ENCODE data around the gene CREB3. TPM values are rescaled to one million over a fixed set of nuclear protein-coding genes. Genes with fewer than 3 reads are reported as not detected.

The CREB3 gene
- total RNA-seq, 8 experiments from 2014 or later: 24.7 to 77.7 (median 56.2) TPM

- WGBS, 10 experiments: 60 to 100% (median 94%) methylated on average over 1 to 4 of the region's 4 CpGs
- Histone ChIP-seq H3K27ac (no peak overlapping the region), H3K4me3 (no peak overlapping the region), H3K4me1 (replicated peaks in 1 of 2) (peaks cover 3 to 5% of the 10 kb centered on the region in 2 donors)
- in situ Hi-C loops (cut with MboI; ENCODE audit: low pct_unique_long_range_greater_than_20kb in 2 of 9, low sequenced_read_pairs in 9 of 9, unreplicated experiment in 9 of 9): no loop called here
- no peak for ATAC-seq (replicated peaks in 6 of 8)
Measured at GRCh38 chr9:35759795-35760194, 27.3 kb downstream of the CREB3 start.

GRCh38 chr9:35760651-35761050 lies 28.2 kb downstream of the CREB3 start:
- Histone ChIP-seq H3K4me1 (replicated peaks in 1 of 2) (peaks cover 3 to 5% of the 10 kb centered on the region in 2 donors), H3K4me3 (no peak overlapping the region), H3K27ac (no peak overlapping the region)
- ATAC-seq (replicated peaks in 6 of 8): peak in 1 of 8 experiments; percentile 49
- 81 to 100% (median 100%) methylated on average over 1 to 2 of the region's 2 CpGs; no CpG with 5 or more reads in 3 of the 10 experiments for WGBS, 10 experiments
- in situ Hi-C loops (cut with MboI; ENCODE audit: low pct_unique_long_range_greater_than_20kb in 2 of 9, low sequenced_read_pairs in 9 of 9, unreplicated experiment in 9 of 9): no loop called here

GRCh38 chr9:35763181-35763580 lies 30.7 kb downstream of the CREB3 start:
- 56 to 100% (median 94%) methylated on average over 2 of the region's 2 CpGs; no CpG with 5 or more reads in 1 of the 10 experiments for WGBS, 10 experiments
- H3K4me3 ChIP-seq: no peak overlapping the region
- in situ Hi-C loops (cut with MboI; ENCODE audit: low pct_unique_long_range_greater_than_20kb in 2 of 9, low sequenced_read_pairs in 9 of 9, unreplicated experiment in 9 of 9): no loop called here
- no peak for ATAC-seq (replicated peaks in 6 of 8)
- H3K4me1 ChIP-seq (replicated peaks in 1 of 2): peaks cover 0 to 2% of the 10 kb centered on the region in 2 donors
- no peak overlapping the region for H3K27ac ChIP-seq

- H3K4me1 ChIP-seq (replicated peaks in 1 of 2): no peaks in the 10 kb centered on the region
- in situ Hi-C loops (cut with MboI; ENCODE audit: low pct_unique_long_range_greater_than_20kb in 2 of 9, low sequenced_read_pairs in 9 of 9, unreplicated experiment in 9 of 9): no loop called here
- H3K4me3 ChIP-seq: no peak overlapping the region
- 88 to 100% (median 100%) methylated on average over 1 of the region's 1 CpG; no CpG with 5 or more reads in 4 of the 10 experiments for WGBS, 10 experiments
- no peak for ATAC-seq (replicated peaks in 6 of 8)
- no peak overlapping the region for H3K27ac ChIP-seq
Measured at GRCh38 chr9:35763803-35764202, 31.3 kb downstream of the CREB3 start.

- Histone ChIP-seq H3K27ac (no peak overlapping the region), H3K4me3 (no peak overlapping the region), H3K4me1 (replicated peaks in 1 of 2) (no peaks in the 10 kb centered on the region)
- 73 to 100% (median 88%) methylated on average over 1 to 2 of the region's 2 CpGs; no CpG with 5 or more reads in 2 of the 10 experiments for WGBS, 10 experiments
- in situ Hi-C loops (cut with MboI; ENCODE audit: low pct_unique_long_range_greater_than_20kb in 2 of 9, low sequenced_read_pairs in 9 of 9, unreplicated experiment in 9 of 9): no loop called here
- peak in 1 of 8 experiments; percentile 56 for ATAC-seq (replicated peaks in 6 of 8)
Measured at GRCh38 chr9:35766997-35767396, 34.5 kb downstream of the CREB3 start.

GRCh38 chr9:35767458-35767857 lies 35.0 kb downstream of the CREB3 start:
- peak in 1 of 8 experiments; percentile 14 for ATAC-seq (replicated peaks in 6 of 8)
- in situ Hi-C loops (cut with MboI; ENCODE audit: low pct_unique_long_range_greater_than_20kb in 2 of 9, low sequenced_read_pairs in 9 of 9, unreplicated experiment in 9 of 9): no loop called here
- WGBS, 10 experiments: 60 to 100% (median 100%) methylated on average over 1 of the region's 1 CpG; no CpG with 5 or more reads in 3 of the 10 experiments

GRCh38 chr9:35769763-35770162 lies 37.3 kb downstream of the CREB3 start:
- Histone ChIP-seq H3K4me3 (no peak overlapping the region), H3K27ac (no peak overlapping the region), H3K4me1 (replicated peaks in 1 of 2) (no peaks in the 10 kb centered on the region)
- in situ Hi-C loops (cut with MboI; ENCODE audit: low pct_unique_long_range_greater_than_20kb in 2 of 9, low sequenced_read_pairs in 9 of 9, unreplicated experiment in 9 of 9): no loop called here
- WGBS, 10 experiments: 0 to 100% (median 100%) methylated on average over 1 of the region's 1 CpG; no CpG with 5 or more reads in 4 of the 10 experiments
- ATAC-seq (replicated peaks in 6 of 8): peak in 3 of 8 experiments; percentile 34 to 75 (median 65)

More at GRCh38 chr9:35767458-35767857, 35.0 kb downstream of the CREB3 start:
- Histone ChIP-seq H3K27ac (no peak overlapping the region), H3K4me3 (no peak overlapping the region), H3K4me1 (replicated peaks in 1 of 2) (no peaks in the 10 kb centered on the region)

- Histone ChIP-seq H3K27ac (no peak overlapping the region), H3K4me3 (no peak overlapping the region), H3K4me1 (replicated peaks in 1 of 2) (no peaks in the 10 kb centered on the region)
- in situ Hi-C loops (cut with MboI; ENCODE audit: low pct_unique_long_range_greater_than_20kb in 2 of 9, low sequenced_read_pairs in 9 of 9, unreplicated experiment in 9 of 9): no loop called here
- ATAC-seq (replicated peaks in 6 of 8): no peak
- WGBS, 10 experiments: 0 to 90% (median 73%) methylated on average over 1 to 4 of the region's 4 CpGs; no CpG with 5 or more reads in 1 of the 10 experiments
Measured at GRCh38 chr9:35771075-35771433, 38.6 kb downstream of the CREB3 start.

- no peak overlapping the region for H3K27ac ChIP-seq
- WGBS, 10 experiments: 0 to 100% (median 88%) methylated on average over 1 of the region's 1 CpG
- no peaks in the 10 kb centered on the region for H3K4me1 ChIP-seq (replicated peaks in 1 of 2)
- ATAC-seq (replicated peaks in 6 of 8): peak in 1 of 8 experiments; percentile 76
- in situ Hi-C loops (cut with MboI; ENCODE audit: low pct_unique_long_range_greater_than_20kb in 2 of 9, low sequenced_read_pairs in 9 of 9, unreplicated experiment in 9 of 9): no loop called here
- H3K4me3 ChIP-seq: no peak overlapping the region
Measured at GRCh38 chr9:35771534-35771933, 39.1 kb downstream of the CREB3 start.

- ATAC-seq (replicated peaks in 6 of 8): peak in 2 of 8 experiments; percentile 48 to 54
- H3K4me1 ChIP-seq (replicated peaks in 1 of 2): no peaks in the 10 kb centered on the region
- H3K4me3 ChIP-seq: no peak overlapping the region
- 37 to 100% (median 89%) methylated on average over 1 to 3 of the region's 3 CpGs; no CpG with 5 or more reads in 2 of the 10 experiments for WGBS, 10 experiments
- no peak overlapping the region for H3K27ac ChIP-seq
- in situ Hi-C loops (cut with MboI; ENCODE audit: low pct_unique_long_range_greater_than_20kb in 2 of 9, low sequenced_read_pairs in 9 of 9, unreplicated experiment in 9 of 9): no loop called here
Measured at GRCh38 chr9:35771943-35772342, 39.5 kb downstream of the CREB3 start.

GRCh38 chr9:35774907-35775635 lies 42.6 kb downstream of the CREB3 start:
- no peak for ATAC-seq (replicated peaks in 6 of 8)
- WGBS, 10 experiments: 41 to 97% (median 67%) methylated on average over 1 to 7 of the region's 7 CpGs
- Histone ChIP-seq H3K27ac (no peak overlapping the region), H3K4me3 (no peak overlapping the region), H3K4me1 (replicated peaks in 1 of 2) (no peaks in the 10 kb centered on the region)
- in situ Hi-C loops (cut with MboI; ENCODE audit: low pct_unique_long_range_greater_than_20kb in 2 of 9, low sequenced_read_pairs in 9 of 9, unreplicated experiment in 9 of 9): loop anchor here in 5 of 9 experiments (25.0 kb wide), 2 partner anchors 112 to 237 kb away; no protein-coding TSS in a partner anchor

- Histone ChIP-seq H3K4me1 (replicated peaks in 1 of 2) (no peaks in the 10 kb centered on the region), H3K27ac (no peak overlapping the region), H3K4me3 (no peak overlapping the region)
- no peak for ATAC-seq (replicated peaks in 6 of 8)
- WGBS, 10 experiments: 26 to 100% (median 70%) methylated on average over 1 to 4 of the region's 4 CpGs; no CpG with 5 or more reads in 2 of the 10 experiments
- in situ Hi-C loops (cut with MboI; ENCODE audit: low pct_unique_long_range_greater_than_20kb in 2 of 9, low sequenced_read_pairs in 9 of 9, unreplicated experiment in 9 of 9): loop anchor here in 5 of 9 experiments (25.0 kb wide), 2 partner anchors 111 to 236 kb away; no protein-coding TSS in a partner anchor
Measured at GRCh38 chr9:35776018-35776417, 43.6 kb downstream of the CREB3 start.

GRCh38 chr9:35778496-35778895 lies 46.0 kb downstream of the CREB3 start:
- WGBS, 10 experiments: 0 to 100% (median 62%) methylated on average over 1 to 3 of the region's 3 CpGs
- Histone ChIP-seq H3K4me1 (replicated peaks in 1 of 2) (no peaks in the 10 kb centered on the region), H3K27ac (no peak overlapping the region), H3K4me3 (no peak overlapping the region)
- in situ Hi-C loops (cut with MboI; ENCODE audit: low pct_unique_long_range_greater_than_20kb in 2 of 9, low sequenced_read_pairs in 9 of 9, unreplicated experiment in 9 of 9): loop anchor here in 5 of 9 experiments (25.0 kb wide), 2 partner anchors 109 to 234 kb away; no protein-coding TSS in a partner anchor
- ATAC-seq (replicated peaks in 6 of 8): peak in 3 of 8 experiments; percentile 64 to 88 (median 71)
